GM12872 (cell line): ENCODE results near the gene LDLRAD4.

Experiments
- CTCF ChIP-seq: IDR thresholded peaks from 3 replicates; pipeline ENCODE4 v1.5.1; 2011; ENCODE audit warnings: low read depth, mild to moderate bottlenecking, low read length, moderate library complexity; ENCODE audit not compliant: insufficient read depth

LDLRAD4 gene

DNA sequence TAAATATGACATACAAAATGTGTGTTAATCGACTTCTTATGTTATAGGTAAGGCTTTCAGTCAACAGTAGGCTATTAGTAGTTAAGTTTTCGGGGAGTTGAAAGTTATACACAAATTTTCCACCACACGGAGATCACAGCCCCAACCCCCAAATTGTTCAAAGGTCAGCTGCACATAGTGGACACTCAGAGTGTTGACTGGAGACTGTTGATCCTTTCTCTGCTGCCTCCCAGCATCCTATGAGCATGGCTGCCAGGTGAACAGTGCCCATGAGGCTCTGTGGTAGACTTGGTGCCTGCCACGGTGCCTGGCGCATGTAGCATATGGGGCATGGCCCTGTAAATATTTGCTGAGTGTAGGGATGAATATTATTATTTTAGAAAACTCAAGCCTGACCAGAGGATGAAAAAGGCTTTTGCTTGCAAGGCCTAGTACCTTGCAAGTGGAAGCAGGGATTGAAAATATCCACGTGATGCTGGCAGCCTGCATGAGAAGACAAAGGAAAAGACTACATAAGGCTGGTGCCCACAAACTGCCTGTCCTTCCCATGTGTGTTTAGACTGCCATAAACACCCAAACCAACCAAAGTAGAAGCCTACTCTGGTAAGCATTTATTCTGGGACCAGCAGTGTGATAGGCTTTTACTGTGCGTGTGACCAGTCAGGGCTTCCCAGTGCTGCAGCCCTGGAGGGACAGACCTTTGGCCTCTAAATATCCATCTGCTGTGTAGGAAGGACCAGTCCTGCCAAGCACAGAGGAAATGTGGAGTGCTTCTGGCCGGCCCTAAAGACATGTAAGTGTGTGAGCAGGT lies 226.1 kb downstream of the LDLRAD4 start:
- TF ChIP-seq CTCF = no peak

- no peak for TF ChIP-seq CTCF
Observed at GRCh38 chr18:13445241-13445897, 226.8 kb downstream of the LDLRAD4 start.

GRCh38 chr18:13446024-13446423 lies 227.5 kb downstream of the LDLRAD4 start:
- no peak for TF ChIP-seq CTCF

DNA sequence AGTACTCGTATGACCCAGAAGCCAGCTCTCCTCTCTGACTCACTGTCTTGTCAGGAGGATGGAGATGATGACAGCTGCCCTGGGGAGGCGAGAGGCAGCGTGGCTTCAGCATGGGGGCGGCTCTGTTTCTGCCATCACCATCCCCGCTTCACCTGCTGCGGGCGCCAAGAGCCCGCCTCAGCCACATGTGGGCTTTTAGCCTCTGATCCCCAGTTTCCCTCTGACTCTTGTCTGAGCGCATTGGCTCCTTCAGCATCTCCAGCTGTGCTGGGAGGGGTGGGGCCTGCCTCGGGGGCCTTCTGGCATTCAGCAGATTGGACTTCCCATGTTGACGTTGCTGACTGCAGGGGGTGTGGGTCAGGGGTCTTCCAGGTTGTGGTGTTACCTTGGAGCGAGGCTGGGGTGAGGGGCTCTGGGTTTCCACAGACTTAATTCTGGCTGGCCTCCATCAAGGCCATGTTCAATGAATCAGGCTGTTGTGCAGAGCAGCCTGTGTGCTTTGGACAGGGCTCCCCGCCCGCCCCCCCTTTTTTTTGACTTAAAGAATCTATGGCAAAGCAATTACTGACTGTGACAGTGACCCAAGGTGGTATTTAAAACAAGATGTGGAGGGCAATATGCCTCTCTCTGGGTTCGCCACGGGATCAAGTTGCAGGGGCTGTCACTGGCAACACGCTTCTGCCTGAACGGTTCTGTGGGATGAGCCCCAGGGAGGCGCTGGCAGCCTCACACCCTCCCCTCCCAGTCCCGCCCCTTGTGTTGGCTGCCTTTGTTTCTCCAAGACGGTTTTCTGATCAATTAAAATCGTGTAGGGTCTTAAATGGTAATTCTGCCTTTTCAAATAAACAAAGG lies 228.3 kb downstream of the LDLRAD4 start:
- TF ChIP-seq CTCF = no peak

DNA sequence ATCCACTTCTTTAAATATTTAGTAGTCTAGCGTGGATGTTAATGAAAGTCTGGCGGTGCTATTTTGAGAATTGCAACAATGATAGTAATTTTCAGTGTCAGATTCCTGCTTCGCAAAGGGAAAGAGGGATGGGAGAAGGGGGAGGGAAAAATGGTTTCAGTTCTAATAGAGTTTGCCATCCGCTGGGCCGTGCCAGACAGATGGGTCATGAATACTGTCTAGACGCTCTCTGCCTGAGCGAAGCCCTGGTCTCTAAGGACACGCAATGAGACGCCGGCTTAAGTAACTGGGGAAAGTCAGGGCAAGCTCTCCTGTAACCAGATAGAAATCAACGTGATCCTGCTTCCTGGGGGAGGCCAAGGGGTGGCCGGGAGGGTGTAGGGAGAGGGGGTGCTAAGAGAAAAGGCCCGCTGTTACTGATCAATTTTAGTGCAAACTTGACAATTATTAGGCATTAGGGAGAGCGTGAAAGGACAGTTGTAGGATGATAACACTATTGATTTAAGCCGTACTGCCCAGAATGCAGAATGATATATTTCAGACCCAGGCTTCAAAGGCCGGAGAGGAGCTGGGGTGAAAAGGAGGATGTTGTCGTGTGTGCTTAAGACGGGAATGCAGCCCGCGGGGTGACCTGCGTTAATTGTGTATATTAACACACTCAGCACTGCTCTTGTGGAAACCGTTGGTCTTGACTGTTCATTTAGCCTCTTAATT lies 229.2 kb downstream of the LDLRAD4 start:
- no peak for TF ChIP-seq CTCF

- TF ChIP-seq CTCF = no peak
Observed at GRCh38 chr18:13448335-13448795, 229.8 kb downstream of the LDLRAD4 start.

DNA sequence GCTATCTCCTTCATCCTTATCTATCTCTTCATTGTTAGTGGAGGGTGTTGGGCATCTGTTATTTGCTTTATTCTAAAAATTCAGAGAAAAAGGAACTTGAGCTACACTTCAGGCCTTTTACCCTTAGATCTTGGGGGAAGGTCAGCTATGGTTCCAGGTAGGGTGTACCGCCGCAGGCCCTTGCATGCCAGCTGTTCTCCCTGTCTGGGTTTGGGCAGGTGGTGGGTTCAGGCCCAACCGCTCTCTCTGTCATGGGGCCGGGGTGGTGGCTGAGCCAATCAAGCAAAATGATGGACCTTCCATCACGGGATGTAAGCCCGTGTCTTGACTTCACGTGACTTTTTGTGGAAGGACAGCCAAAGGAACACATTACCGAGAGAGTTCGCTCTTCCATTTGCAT lies 231.1 kb downstream of the LDLRAD4 start:
- no peak for TF ChIP-seq CTCF
